Vagina (tissue), 2 donors: Measurements from ENCODE around the gene DLX1.

Source experiments
- CTCF ChIP-seq, 3 experiments: fragments of 450-650 bp in 2 of 3; fragments of 200-600 bp in 1 of 3; sonication (generic) in 1 of 3; IDR thresholded peaks; one replicate each; pipeline ENCODE4 v1.5.1; 2017 to 2019; ENCODE audit warnings: antibody characterized with exemption in 3 of 3, mild to moderate bottlenecking in 2 of 3, moderate library complexity in 2 of 3
- POLR2A ChIP-seq, 2 donors: fragments of 450-650 bp; IDR thresholded peaks; one replicate each; pipeline ENCODE4 v1.6.1; 2017; ENCODE audit warnings: antibody characterized with exemption in 2 of 2, mild to moderate bottlenecking in 2 of 2, moderate library complexity in 2 of 2

- TF ChIP-seq CTCF (IDR thresholded peaks at IDR 0.05): no peak
- no peak for TF ChIP-seq POLR2A (IDR thresholded peaks at IDR 0.05)
These were observed 50.1 kb downstream of the DLX1 start for GRCh38 chr2:172135446-172135845.
